Lower leg skin (tissue), 3 donors: ENCODE measurements around the gene REX1BD.

Experiments
- POLR2A ChIP-seq, 2 donors: fragments of 450-650 bp; IDR thresholded peaks; one replicate each; pipeline ENCODE4 v1.6.1; 2016 to 2017; ENCODE audit warnings: antibody characterized with exemption in 2 of 2, mild to moderate bottlenecking in 1 of 2, moderate library complexity in 1 of 2
- TF ChIP-seq, protein P1 (sequence below), 3 donors: fragments of 450-650 bp; IDR thresholded peaks; one replicate each; pipeline ENCODE4 v1.5.1; 2016; ENCODE audit warnings: antibody characterized with exemption in 3 of 3, mild to moderate bottlenecking in 3 of 3, moderate library complexity in 2 of 3

DNA sequence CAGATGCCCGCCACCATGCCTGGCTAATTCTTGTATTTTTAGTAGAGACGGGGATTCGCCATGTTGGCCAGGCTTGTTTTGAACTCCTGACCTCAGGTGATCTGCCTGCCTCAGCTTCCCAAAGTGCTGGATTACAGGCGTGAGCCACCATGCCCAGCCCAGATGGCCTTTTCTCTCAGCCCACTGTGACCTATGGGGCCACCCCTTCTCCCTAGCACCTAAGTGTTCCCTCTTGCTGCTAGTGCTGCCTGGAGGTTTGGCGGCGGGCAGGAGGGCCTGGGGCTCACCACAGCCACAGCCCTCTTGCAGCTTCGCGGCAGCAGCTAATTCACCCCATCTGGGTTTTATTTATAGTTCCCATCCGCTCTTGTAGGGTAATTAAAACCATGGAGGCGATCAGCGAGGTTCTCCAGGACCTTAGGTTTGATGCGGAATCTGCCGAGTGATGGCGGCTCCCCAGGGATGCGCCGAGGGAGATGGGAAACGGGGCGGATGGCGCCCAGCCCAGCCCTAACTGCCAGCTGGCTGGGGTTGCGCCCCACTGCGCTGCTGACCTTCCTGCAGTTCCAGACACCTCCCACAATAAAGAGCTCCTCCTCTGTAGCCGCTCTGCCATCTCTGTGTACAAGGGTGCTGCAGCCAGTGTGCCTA, 3.3 kb downstream of the REX1BD start:
- TF ChIP-seq, protein P1, sequence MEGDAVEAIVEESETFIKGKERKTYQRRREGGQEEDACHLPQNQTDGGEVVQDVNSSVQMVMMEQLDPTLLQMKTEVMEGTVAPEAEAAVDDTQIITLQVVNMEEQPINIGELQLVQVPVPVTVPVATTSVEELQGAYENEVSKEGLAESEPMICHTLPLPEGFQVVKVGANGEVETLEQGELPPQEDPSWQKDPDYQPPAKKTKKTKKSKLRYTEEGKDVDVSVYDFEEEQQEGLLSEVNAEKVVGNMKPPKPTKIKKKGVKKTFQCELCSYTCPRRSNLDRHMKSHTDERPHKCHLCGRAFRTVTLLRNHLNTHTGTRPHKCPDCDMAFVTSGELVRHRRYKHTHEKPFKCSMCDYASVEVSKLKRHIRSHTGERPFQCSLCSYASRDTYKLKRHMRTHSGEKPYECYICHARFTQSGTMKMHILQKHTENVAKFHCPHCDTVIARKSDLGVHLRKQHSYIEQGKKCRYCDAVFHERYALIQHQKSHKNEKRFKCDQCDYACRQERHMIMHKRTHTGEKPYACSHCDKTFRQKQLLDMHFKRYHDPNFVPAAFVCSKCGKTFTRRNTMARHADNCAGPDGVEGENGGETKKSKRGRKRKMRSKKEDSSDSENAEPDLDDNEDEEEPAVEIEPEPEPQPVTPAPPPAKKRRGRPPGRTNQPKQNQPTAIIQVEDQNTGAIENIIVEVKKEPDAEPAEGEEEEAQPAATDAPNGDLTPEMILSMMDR (IDR thresholded peaks at IDR 0.05), result no peak
- TF ChIP-seq POLR2A (IDR thresholded peaks at IDR 0.05), result no peak
